HG02938 (cell line): ENCODE results near the gene MPRIP.

Source experiments
- ATAC-seq: cut with Tn5 transposase; IDR thresholded peaks from one replicate; pipeline ENCODE4 v1.9.1; 2021; ENCODE audit warnings: mild to moderate bottlenecking, moderate library complexity; ENCODE audit not compliant: unreplicated experiment

The MPRIP gene

DNA sequence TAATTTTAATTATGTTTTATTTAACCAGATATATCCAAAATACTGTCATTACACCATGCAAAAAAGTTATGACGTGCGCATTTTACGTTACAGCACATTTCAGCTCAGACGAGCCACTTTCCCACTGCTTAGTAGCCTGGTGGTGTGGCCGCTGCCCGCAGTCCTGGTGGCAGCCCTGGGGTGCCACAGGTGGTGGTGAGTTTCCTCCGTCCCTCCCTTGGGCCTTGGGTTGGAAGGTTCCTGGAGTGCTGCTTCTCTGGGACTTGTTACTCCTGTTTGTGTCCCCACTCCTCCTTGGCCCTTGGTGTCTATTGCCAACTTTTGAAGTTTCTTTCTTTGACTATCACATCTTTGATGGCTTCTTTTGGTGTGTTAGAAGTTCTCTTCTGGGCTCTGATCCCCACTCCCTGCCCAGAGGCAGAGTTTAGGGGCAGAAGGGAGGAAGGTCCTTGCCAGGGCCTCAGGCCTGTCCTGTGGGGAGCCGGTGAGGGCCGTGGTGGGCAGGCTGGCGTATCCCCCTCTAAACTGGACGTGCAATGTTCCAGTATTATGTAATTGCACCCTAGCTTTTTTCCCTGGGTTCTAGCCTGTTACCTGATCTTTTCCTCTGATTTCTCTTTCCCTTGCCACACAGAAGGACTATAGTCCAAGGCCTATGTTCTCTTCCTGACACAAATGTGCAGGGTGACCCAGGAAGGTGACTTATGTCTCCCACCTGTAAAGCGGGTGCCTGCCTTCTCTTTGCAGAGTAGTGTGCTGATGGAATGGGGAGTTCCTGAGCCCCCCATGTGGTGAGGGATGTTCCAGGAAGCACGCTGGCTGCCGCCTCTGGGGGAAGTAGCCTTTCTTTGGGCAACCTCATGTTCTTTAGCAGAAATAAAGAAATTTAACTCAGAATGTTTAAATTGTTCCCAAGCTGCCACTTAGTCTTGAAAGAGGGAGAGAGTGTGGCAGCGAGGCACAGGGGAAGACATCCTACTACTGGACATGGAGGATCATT is 8.4 kb downstream of the MPRIP start:
- ATAC-seq: no peak

DNA sequence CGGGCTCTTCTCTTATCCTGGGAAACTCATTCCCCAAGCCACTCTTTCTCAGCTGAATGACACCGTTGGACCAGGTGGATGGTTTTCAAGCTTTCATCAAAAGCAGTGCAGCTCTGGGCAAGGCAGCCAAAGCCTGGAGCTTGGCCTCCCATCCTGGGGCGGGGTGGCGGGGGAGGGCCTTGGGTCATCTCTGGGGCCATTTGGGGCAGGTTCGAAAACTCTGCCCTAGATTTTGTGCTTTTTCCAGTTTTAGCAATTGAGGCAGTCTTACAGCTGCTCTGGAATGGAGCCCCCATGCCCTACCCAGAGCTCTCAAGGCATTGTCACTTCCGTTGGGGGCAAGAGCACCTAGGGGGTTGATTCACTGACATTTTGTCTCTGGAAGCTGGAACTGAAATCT is 9.1 kb downstream of the MPRIP start:
- ATAC-seq: no peak

DNA sequence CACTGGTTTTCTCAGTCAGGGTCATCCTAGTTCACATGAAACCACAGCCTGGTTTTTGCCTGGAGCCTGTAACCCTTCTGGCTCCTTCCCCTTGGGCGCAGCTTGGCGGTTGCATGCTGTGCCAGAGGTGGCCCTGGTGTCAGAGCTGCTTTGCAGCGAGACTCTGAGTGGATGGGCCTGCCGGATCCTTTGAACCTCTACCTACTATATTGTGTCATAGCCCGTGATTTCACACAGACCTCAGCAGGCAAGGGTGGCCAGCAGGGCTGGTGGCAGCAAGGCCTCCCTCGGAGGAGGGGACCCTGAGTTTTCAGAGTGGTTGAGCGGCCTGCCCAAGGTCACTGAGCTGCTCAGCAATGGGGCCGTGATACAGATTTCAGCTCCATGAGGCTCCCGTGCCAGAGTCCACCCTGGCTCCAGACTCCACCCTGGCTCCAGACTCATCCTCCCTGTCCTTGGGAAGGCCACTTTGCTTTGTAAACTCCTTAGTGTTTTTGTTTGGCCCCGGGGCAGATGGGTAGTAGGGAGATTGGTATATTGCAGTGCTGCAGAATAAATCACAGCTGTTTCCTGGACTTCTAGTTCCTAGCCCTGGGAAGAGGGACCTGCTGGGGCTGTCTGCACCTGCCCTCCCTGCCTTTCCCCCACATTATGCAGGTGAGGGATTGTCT is 9.7 kb downstream of the MPRIP start:
- ATAC-seq: no peak

DNA sequence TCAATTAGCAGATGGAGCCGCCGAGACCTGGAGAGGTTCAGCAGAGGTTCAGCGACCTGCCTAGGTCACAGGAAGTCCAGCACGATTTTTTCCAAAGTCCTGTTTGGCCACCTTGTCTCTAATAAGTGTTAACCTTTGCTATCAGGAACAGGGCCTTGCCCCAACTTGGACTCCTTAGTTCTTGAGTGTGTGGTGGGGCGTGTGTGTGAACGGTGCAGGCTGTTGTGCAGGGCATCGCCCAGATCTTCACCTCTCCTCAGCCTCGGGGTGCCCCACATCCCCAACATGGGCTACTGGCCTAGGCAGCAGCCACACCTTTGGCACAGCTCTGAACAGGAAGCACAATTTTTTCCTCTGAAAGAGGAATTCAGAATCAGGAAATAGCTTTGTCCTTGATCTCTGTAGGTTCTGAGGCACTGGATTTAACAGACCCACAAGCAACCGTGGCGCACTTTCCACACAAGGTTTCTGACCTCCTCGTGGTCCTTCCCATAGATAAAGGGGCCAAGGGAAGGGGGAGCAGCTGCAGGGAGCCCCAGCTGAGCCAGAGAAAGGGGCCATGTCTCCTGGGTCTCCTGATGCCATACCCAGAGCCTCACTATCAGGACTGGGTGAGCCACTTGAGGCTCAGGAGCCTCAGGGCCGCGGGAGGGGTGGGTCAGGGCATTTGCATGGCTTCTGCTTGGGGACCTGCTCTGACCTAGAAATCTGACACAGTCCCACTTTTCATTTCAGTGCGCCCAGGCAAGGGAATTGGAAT is 10.4 kb downstream of the MPRIP start:
- no peak for ATAC-seq

DNA sequence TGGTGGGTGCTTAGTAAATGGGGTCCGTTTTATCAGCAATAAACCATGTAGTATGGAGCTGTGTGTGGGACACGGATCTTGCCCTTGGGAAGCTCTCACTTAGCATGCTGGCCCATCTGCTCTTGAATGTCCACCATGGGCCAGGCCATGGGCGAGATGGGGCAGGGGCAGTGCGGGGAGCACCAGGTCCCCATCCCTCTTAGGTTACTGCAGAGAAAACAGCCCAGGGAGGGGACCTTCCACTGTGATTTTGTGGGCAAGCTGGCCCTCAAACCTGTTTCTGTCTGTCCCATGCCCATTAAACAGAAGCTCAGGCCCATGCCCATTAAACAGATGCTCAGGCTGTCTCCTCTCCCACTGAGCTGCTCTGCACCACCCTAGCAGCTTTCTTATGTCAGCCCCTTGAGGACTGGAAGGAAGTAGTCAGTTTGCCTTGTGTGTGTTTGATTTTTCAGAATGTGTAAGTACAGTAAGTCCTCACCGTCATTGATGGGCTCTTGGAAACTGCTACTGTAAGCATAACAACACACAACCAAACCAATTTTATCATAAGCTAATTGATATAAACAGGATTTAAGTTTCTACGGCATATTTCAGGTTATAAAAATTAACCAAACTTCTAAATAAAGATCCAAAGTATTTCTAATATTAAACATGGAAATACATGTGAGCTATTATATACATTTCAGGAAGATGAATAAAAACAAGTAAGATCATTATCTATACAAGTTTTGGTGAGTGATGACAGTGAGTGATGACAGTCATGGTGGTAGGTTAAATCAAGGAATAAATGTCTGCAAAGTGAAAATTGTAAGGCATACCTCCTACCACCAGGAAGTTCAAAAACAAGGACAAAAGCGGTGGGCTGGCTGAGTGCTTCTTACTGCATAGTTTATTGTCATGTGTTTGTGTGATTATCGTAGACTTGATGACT is 11.5 kb downstream of the MPRIP start:
- no peak for ATAC-seq

DNA sequence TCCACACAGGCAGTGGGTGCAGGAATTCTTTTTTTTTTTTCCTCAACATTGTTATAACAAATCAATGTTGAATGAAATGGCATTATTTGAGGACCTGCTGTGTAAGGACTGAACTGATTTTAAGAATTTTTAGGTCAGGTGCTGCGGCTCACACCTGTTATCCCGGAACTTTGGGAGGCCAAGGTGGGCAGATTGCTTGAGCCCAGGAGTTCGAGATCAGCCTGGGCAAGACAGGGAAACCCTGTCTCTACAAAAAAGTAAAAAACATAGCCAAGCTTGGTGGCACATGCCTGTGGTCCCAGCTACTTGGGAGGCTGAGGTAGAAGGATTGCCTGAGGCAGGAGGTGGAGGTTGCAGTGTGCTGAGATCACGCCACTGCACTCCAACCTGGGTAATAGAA is 12.4 kb downstream of the MPRIP start:
- no peak for ATAC-seq

DNA sequence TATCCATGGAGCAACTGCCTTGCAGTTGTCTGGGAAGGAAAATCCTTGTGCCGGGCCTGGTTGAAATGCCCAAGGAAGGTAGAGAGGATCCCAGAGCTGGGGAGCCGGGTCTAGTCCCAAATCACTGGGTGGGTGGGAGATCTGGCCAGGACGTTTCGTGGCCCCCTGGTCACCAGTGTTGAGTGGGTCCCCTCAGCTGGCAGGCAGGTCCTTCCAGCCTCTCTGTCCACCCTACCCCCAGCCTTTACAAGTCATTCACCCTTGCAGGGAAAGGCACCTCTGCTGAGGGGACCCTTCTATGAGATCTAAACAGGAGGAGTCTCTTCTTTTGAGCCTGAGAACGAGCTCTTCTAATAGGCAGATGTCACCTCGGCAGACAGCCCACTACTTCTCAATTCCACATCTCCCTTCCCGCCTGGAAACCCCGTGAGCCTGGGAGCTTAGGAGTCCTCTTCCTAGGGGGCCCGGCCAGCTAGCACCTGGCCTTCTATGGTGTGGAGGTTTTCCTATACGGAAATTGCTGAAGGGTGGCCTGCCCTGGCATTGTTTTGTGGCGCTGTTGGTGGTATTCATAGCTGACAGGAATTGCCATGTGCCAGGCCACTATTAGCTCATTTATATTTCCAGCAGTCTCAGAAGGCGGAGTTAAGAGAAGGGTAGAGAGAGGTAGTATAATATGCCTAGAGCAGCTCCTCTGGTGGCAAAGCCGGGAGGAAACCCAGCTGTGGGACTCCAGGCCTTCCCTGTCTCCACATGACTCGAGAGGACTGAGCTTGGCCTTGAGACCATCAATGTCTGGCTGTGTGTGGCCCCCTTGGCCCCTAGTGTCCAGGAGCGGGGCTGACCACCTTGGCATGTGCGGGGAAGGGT is 13.3 kb downstream of the MPRIP start:
- no peak for ATAC-seq

DNA sequence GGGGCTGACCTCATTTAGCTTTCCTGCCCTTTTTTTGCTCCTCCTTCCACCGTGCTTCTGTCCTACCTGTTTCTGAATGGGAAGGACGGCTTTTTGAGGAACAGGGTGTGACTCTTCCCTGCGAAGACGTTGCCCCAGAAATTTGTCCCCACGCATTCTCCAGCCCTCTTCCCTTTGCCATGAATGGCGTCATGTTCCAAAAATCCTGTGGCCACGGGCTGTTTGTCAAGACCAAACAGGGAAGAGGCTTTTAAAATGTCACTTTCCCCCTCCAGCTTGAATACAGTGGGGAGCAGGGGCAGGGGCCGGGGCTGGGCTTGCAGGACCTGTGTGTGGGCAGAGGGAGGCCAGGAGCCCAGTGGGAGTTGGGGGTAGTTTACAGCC is 13.9 kb downstream of the MPRIP start:
- ATAC-seq: no peak

DNA sequence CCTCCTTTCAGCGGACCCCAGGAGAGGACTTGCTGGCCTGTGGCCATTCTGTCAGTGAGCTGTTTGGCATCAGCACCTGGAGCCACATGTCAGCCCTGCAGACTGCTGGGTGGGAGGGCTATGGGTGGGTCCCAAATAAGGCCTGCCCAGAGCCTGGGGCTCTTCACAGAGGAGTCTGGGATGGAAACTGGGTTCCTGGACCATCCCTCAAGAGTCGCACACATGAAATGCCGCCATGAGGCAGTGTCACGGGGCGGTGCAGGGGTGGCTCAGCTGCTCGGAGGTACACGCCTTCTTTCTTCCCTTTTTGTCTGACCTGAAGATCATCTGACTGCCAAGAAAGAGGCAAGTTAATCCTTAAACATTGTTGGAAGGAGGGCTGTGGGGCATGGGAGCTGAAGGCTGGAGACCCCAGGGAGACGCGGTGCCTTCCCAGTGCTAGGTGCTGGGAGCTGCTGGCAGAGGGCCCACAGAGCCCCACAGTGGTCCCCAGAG is 14.8 kb downstream of the MPRIP start:
- no peak for ATAC-seq

DNA sequence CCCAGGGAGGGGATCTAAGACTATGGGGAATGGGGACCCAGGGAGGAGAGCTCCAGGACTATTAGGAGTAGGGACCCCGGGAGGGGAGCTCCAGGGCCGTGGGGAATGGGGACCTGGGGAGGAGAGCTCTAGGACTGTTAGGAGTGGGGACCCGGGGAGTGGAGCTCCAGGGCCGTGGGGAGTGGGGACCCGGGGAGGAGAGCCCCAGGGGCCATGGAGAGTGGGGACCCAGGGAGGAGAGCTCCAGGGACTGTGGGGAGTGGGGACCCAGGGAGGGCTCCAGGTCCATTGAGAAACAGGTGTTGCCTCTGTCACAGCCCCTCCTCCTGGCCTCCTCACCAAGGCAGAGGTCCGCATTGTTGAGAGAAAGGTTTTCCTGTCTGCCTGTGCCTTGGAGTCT is 16.0 kb downstream of the MPRIP start:
- no peak for ATAC-seq

DNA sequence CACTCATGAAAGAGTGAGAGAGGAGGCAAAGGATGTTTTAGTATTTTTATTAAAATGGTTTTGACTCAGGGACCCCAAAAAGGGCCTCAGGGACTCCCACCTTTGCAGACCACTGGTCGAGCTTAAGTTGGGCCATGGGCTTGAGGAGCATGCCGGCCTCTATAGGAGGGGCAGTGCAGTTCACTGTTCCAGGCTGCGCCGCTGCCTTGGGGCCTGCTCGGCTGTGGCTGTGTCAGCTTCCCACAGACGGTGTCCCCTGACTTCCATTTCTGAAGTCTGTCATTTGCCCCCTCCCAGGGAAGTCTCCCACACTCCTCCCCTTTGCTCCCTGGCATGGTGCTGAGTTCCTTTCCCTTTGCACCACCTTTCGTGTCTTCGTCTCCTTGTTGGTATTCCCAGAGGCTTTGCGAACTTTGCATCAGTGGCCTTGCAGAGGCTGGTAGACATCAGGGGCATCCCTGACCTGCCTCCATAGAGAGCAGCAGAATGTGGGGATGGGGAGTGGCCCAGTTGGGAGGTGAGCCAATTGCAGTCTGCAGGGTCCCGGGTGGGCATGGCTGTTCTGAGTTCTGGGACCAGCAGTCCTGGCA is 17.1 kb downstream of the MPRIP start:
- no peak for ATAC-seq

DNA sequence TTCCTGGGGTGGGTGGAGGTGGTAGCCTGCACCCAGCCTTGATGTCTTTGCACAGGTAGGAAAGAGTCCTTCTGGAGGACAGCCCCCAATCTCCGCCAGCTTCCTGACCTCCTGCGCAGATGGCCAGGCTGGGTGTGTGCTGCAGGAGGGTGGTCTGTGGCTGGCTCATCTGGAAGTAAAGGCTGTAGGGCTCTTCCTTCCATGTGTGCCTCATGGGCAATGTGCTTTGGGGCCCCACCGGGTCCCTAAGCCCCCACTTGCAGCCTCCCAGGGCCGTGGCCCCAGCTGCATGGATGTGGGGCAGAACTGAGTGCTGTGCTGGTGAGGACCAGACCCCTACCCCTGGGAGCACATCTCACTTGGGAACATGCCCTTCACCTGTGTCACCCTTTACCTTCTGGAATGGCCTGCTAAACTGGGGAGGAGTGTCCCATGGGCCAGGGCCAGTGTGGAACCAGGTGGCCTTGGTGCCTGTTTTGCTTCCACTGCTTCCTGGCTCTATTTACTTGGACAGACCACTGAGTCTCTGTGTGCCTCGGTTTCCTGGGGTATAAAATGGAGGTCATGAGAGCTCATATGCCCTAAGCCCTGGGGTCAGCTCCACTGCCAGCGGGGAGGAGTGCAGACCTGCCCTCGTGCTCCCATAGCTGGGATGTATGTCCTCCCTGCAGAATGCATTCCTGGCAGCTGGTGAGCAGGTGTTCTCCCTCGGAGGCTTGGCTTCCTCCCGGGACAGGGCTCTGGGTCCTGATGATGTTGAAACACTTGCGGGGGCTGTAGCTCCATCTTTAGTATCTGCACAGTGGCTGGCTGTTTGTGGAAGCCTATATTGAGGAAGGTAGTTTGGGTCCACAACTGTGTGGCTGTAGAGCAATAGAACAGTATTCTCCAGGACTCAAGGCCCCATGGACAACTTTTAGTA is 18.0 kb downstream of the MPRIP start:
- ATAC-seq: no peak

DNA sequence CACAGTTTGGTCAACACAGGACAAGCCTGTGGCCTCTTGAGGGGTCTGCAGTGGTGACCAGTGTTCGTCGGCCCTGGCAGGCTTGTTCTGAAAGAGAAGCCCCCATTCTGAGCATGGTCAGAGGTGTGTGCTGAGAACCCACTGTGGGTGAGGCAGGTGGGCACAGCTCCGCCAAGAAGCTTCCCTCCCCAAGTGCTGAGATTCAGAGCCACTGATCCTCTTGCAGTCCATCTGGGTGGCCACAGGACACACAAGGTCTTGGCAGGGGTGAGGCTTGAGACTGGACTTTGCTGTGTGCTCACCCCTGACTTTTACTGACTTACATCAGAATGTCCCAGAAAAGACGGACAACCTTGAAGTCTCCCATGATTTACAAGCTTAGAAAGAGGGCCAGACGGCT is 18.7 kb downstream of the MPRIP start:
- no peak for ATAC-seq

DNA sequence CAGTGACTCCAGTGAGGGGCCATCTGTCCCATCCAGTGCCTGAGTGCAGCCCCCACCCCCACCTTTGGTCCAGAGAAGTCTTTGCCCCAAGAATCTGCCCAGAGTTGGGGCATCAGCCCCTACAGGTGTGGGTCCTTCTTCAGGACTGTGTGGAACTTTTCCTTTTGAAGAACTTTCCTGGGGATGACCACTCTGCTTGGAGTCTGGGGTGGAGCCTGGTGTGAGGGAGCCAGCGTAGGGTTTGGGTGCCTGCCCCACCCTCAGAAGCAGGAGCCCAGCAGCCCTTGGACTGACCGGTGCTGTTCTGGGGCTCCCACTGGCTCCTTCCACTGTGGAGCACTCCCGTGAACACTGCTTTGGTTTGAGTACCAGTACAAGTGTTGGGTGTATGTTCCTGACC is 19.3 kb downstream of the MPRIP start:
- no peak for ATAC-seq

DNA sequence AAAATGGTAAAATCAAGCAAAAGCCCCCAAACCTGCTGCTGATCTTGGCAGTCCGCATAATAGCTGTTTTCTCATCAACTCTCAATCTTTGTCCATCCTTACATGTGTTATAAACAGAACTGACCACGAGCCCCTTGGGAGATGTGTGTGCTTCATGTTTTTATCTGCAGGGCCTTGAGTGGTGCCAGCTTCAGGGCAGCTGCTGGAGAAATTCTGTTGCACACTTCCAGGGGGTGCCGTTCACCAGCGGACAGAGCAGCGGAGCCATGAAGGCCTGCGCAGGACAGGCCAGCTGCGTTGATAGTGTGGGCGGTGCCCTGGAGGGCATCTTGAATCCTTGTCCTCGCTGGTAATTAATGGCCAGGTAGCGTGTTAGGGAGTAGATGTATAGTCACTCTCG is 20.1 kb downstream of the MPRIP start:
- no peak for ATAC-seq

DNA sequence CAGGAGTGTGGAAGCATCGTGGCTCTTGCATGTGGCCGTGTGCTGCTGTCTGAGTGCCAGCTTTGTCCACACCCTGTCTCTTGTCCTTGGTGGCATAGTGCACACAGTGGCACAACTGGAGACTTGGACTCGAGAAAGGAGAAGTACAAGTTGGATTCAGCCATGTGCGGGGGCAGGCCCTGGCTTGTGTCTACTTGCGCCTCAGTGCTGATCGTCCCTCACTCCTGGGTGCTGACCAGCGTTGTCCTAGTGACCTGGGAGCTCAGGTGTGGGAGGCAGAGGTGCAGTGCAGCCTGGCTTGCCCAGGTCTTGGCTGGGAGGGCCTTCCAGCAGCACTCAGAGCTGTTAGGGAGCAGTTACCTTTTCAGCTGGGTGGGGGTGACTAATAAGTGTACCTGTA is 20.6 kb downstream of the MPRIP start:
- no peak for ATAC-seq

DNA sequence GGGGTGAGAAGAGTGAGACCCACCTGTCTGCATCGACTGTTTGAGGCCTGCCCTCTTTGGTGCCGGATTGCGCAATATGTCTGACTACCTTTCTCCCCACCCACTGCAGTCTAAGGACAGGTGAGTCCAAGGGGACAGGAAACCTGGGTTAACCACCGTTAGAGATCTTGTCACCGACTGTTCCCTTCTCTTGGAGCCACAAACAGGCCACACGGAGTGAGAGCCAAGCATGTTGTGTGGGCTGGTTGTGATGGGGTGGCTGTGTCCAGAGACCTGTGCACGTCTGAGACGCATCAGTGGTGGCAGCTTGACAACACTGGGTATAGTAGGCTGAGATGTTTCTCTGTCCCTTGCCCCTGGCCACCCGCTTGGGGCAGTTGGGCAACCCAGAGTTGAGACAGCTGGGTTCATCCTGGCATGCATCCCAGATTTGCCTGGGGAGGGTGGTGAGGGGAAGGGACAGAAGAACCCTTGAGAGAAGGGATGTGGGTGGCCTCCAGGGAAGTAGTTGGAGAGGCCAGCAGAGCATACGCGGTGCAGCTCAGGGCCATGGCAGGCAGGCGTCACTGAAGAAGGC is 21.4 kb downstream of the MPRIP start:
- no peak for ATAC-seq

DNA sequence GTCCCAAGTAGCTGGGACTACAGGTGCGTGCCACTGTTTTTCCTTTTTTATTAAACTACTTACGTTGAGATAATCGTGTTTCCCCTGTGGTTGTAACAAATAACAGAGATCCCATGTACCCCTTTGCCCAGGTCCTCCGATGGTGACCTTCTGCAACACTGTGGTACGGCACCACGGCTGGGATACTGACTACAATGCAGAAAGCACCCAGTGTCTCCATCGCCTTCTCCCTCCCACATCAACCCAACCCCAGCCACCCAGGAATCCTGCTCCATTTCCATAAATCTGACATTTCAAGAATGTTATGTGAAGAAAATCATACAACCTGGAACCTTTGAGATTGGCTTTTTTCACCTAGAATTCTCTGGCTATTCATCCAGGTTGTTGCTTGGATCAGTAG is 22.1 kb downstream of the MPRIP start:
- ATAC-seq: no peak
